22Rv1 (cell line): ENCODE data around the gene CLASP2.

Source experiments
- ZFX ChIP-seq: fragments of 450-650 bp; IDR thresholded peaks from 2 replicates; pipeline ENCODE4 v1.6.1; 2017; ENCODE audit warnings: antibody characterized with exemption, borderline replicate concordance
- TF ChIP-seq, protein P1 (sequence below): fragments of 450-650 bp; IDR thresholded peaks from 2 replicates; pipeline ENCODE4 v1.5.1; 2017; ENCODE audit warnings: mild to moderate bottlenecking

DNA sequence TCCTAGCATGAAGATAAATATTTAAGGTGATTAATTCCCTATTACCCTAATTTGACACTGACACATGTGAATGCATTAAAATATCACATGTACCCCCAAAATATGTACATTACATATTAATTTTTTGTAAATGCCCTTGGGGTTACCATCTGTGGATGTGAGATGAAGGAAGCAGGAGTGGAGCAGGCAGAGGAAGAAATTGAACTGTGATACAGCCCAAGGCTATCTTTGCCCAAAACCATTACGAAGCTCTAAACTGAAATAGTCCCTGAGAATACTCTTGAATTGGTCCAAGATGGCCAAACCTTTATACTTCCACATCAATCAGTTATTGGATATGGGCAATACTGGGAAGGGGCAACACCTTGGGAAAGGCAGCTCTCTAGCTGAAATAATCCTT lies 105.0 kb downstream of the CLASP2 start:
- TF ChIP-seq, protein P1, sequence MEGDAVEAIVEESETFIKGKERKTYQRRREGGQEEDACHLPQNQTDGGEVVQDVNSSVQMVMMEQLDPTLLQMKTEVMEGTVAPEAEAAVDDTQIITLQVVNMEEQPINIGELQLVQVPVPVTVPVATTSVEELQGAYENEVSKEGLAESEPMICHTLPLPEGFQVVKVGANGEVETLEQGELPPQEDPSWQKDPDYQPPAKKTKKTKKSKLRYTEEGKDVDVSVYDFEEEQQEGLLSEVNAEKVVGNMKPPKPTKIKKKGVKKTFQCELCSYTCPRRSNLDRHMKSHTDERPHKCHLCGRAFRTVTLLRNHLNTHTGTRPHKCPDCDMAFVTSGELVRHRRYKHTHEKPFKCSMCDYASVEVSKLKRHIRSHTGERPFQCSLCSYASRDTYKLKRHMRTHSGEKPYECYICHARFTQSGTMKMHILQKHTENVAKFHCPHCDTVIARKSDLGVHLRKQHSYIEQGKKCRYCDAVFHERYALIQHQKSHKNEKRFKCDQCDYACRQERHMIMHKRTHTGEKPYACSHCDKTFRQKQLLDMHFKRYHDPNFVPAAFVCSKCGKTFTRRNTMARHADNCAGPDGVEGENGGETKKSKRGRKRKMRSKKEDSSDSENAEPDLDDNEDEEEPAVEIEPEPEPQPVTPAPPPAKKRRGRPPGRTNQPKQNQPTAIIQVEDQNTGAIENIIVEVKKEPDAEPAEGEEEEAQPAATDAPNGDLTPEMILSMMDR: no peak
- no peak for TF ChIP-seq ZFX
